Hepatocyte (in vitro differentiated cells): ENCODE data around the gene OR52M1. TPM values are rescaled to one million over a fixed set of nuclear protein-coding genes. Genes with fewer than 3 reads are reported as not detected.

ENCODE experiments used
- DNase-seq: peaks from one replicate; pipeline ENCODE4 v3.0.0-alpha.2; 2016; ENCODE audit warnings: low spot score
- H2AFZ ChIP-seq: fragments of 200-600 bp; sonication (generic); 2 replicates; pipeline ENCODE4 v1.6.0; 2016; ENCODE audit warnings: antibody characterized with exemption, mild to moderate bottlenecking
- H3K27ac ChIP-seq: fragments of 200-600 bp; sonication (generic); 2 replicates; pipeline ENCODE4 v1.5.1; 2016; ENCODE audit warnings: mild to moderate bottlenecking
- H3K27me3 ChIP-seq: fragments of 200-600 bp; sonication (generic); 2 replicates; pipeline ENCODE4 v1.6.1; 2016
- H3K36me3 ChIP-seq: fragments of 200-600 bp; sonication (generic); replicated peaks from 2 replicates; pipeline ENCODE4 v1.5.1; 2016; ENCODE audit warnings: low read depth; ENCODE audit not compliant: insufficient read depth
- H3K4me1 ChIP-seq: fragments of 200-600 bp; sonication (generic); 2 replicates; pipeline ENCODE4 v1.5.1; 2016; ENCODE audit warnings: mild to moderate bottlenecking, moderate library complexity; ENCODE audit not compliant: insufficient read depth
- H3K4me2 ChIP-seq: fragments of 200-600 bp; sonication (generic); 2 replicates; pipeline ENCODE4 v1.6.0; 2016
- H3K4me3 ChIP-seq: fragments of 200-600 bp; sonication (generic); 2 replicates; pipeline ENCODE4 v1.5.1; 2016; ENCODE audit warnings: mild to moderate bottlenecking
- H3K79me2 ChIP-seq: fragments of 200-600 bp; sonication (generic); 2 replicates; pipeline ENCODE4 v1.6.0; 2017; ENCODE audit warnings: mild to moderate bottlenecking
- H3K9me2 ChIP-seq: fragments of 200-600 bp; sonication (generic); replicated peaks from 2 replicates; pipeline ENCODE4 v1.6.0; 2017; ENCODE audit warnings: mild to moderate bottlenecking; ENCODE audit not compliant: insufficient read depth
- H3K9me3 ChIP-seq: fragments of 200-600 bp; sonication (generic); 2 replicates; pipeline ENCODE4 v1.5.1; 2016; ENCODE audit warnings: low read depth, mild to moderate bottlenecking
- H4K20me1 ChIP-seq: fragments of 200-600 bp; sonication (generic); 2 replicates; pipeline ENCODE4 v1.6.0; 2016; ENCODE audit warnings: mild to moderate bottlenecking; ENCODE audit not compliant: insufficient read depth, poor library complexity, severe bottlenecking
- CTCF ChIP-seq: fragments of 200-600 bp; sonication (generic); IDR thresholded peaks from 2 replicates; pipeline ENCODE4 v1.5.1; 2016; ENCODE audit warnings: antibody characterized with exemption, mild to moderate bottlenecking; ENCODE audit not compliant: poor library complexity
- EZH2 ChIP-seq: fragments of 200-600 bp; sonication (generic); IDR thresholded peaks from 2 replicates; pipeline ENCODE4 v1.6.1; 2016; ENCODE audit warnings: antibody characterized with exemption, mild to moderate bottlenecking, borderline replicate concordance
- EZH2phosphoT487 ChIP-seq: fragments of 200-600 bp; sonication (generic); IDR thresholded peaks from one replicate; pipeline ENCODE4 v1.6.1; 2018; ENCODE audit warnings: antibody characterized with exemption, mild to moderate bottlenecking, low read depth, moderate library complexity; ENCODE audit not compliant: unreplicated experiment, severe bottlenecking
- WGBS: methylation state at CpG from one replicate; pipeline ENCODE4 v1.1.6; 2016; ENCODE audit warnings: low lambda C conversion rate; ENCODE audit errors: missing lambda C conversion rate; 5-methylcytosine and 5-hydroxymethylcytosine counted together
- polyA plus RNA-seq: library from polyadenylated mRNA; unstranded; fragments of >200 nt; fragmentation: Nextera tagmentation; extraction: Ambion mirVana; gene quantifications from 2 replicates; pipeline ENCODE4 v1.2.1, GENCODE V29; 2016
- total RNA-seq: library from RNA; depleted of rRNA; stranded (reverse); fragments of >200 nt; gene quantifications from 2 replicates; pipeline ENCODE4 v1.2.3, GENCODE V29; 2014

The OR52M1 gene
- total and polyA plus RNA-seq, 2 experiments from 2014 or later = 0.27 TPM; not detected in 1

- no peak overlapping the region for H3K27ac ChIP-seq
- H3K36me3 ChIP-seq = no peaks in the 10 kb centered on the region
- H2AFZ ChIP-seq = no peak overlapping the region
- 91% methylated on average over 2 of the region's 2 CpGs for WGBS
- no peak overlapping the region for H3K4me3 ChIP-seq
- no peak for DNase-seq
- H3K9me3 ChIP-seq = no peaks in the 10 kb centered on the region
- H3K4me2 ChIP-seq = no peak overlapping the region
- no peaks in the 10 kb centered on the region for H3K79me2 ChIP-seq
- no peaks in the 10 kb centered on the region for H4K20me1 ChIP-seq
- H3K27me3 ChIP-seq = no peaks in the 10 kb centered on the region
- peaks cover 6% of the 10 kb centered on the region for H3K4me1 ChIP-seq
- H3K9me2 ChIP-seq = no peaks in the 10 kb centered on the region
- no peak for TF ChIP-seq EZH2phosphoT487
- TF ChIP-seq EZH2 = no peak
- no peak for TF ChIP-seq CTCF
Measured at GRCh38 chr11:4508886-4509285, 36.1 kb upstream of the OR52M1 start.

GRCh38 chr11:4511282-4512245 is 33.4 kb upstream of the OR52M1 start:
- Histone ChIP-seq H3K9me3 (no peaks in the 10 kb centered on the region), H3K9me2 (no peaks in the 10 kb centered on the region), H3K79me2 (no peaks in the 10 kb centered on the region), H2AFZ (no peak overlapping the region), H3K4me1 (peaks cover 6% of the 10 kb centered on the region), H3K4me2 (no peak overlapping the region), H3K4me3 (no peak overlapping the region), H3K27me3 (no peaks in the 10 kb centered on the region), H4K20me1 (no peaks in the 10 kb centered on the region), H3K27ac (no peak overlapping the region), H3K36me3 (no peaks in the 10 kb centered on the region)
- no peak for TF ChIP-seq EZH2phosphoT487
- TF ChIP-seq EZH2 = no peak
- no peak for TF ChIP-seq CTCF
- WGBS = 89% methylated on average over 5 of the region's 5 CpGs
- no peak for DNase-seq

- H3K4me3 ChIP-seq = no peak overlapping the region
- H4K20me1 ChIP-seq = no peaks in the 10 kb centered on the region
- TF ChIP-seq EZH2 (no peak), EZH2phosphoT487 (no peak), CTCF (no peak)
- DNase-seq = no peak
- no peaks in the 10 kb centered on the region for H3K79me2 ChIP-seq
- no peak overlapping the region for H3K27ac ChIP-seq
- H3K9me3 ChIP-seq = no peaks in the 10 kb centered on the region
- 90% methylated on average over 1 of the region's 1 CpG for WGBS
- no peak overlapping the region for H2AFZ ChIP-seq
- no peak overlapping the region for H3K4me2 ChIP-seq
- no peaks in the 10 kb centered on the region for H3K36me3 ChIP-seq
- peaks cover 6% of the 10 kb centered on the region for H3K4me1 ChIP-seq
- H3K9me2 ChIP-seq = no peaks in the 10 kb centered on the region
- no peaks in the 10 kb centered on the region for H3K27me3 ChIP-seq
Measured at GRCh38 chr11:4514196-4514595, 30.8 kb upstream of the OR52M1 start.
